Ovary (tissue), 3 donors: ENCODE data around the gene POR.

ENCODE experiments used
- CTCF ChIP-seq, 3 donors: fragments of 450-650 bp in 2 of 3; fragments of 200-600 bp in 1 of 3; IDR thresholded peaks; one replicate each; pipeline versions ENCODE4 v1.5.1 to v1.8.0; 2016 to 2022; ENCODE audit warnings: antibody characterized with exemption in 3 of 3, mild to moderate bottlenecking in 1 of 3
- EP300 ChIP-seq: sonication (generic); formaldehyde crosslinking; IDR thresholded peaks from one replicate; pipeline ENCODE4 v1.6.1; 2017; ENCODE audit warnings: antibody characterized with exemption
- POLR2A ChIP-seq: fragments of 450-650 bp; IDR thresholded peaks from one replicate; pipeline ENCODE4 v1.6.1; 2017; ENCODE audit warnings: antibody characterized with exemption, mild to moderate bottlenecking, moderate library complexity
- donor health status: DM: no; HTN: no; CAD: no.

GRCh38 chr7:75870557-75871161, 44.3 kb upstream of the POR start:
- TF ChIP-seq POLR2A (no peak), CTCF (IDR thresholded peaks at IDR 0.05) (no peak), EP300 (no peak)
